Activated T-helper 2 cell treated with anti-CD3 and anti-CD28 coated beads, Interferon-gamma antibody, Interleukin-2, Interleukin-4, amounts not matched to agents 10 μg/mL and 5 μg/mL and 100 μg/mL, durations not matched to agents 14 hours and 24 hours and 36 hours (primary cell): ENCODE data around the gene NUB1. TPM values are rescaled to one million over a fixed set of nuclear protein-coding genes. Genes with fewer than 3 reads are reported as not detected.

Experiments used
- DNase-seq: peaks from one replicate; pipeline ENCODE4 v3.0.0; 2021; ENCODE audit warnings: low spot score
- H3K27ac Mint-ChIP-seq: one replicate; pipeline ENCODE4 v1.8.0; 2021; ENCODE audit warnings: mixed read lengths
- H3K27me3 Mint-ChIP-seq: one replicate; pipeline ENCODE4 v1.8.0; 2021; ENCODE audit warnings: low read depth, mixed read lengths
- H3K36me3 Mint-ChIP-seq: one replicate; pipeline ENCODE4 v1.8.0; 2021; ENCODE audit warnings: low read depth, mixed read lengths
- H3K4me1 Mint-ChIP-seq: one replicate; pipeline ENCODE4 v1.8.0; 2021; ENCODE audit warnings: low read depth, mixed read lengths
- H3K4me3 Mint-ChIP-seq: one replicate; pipeline ENCODE4 v1.8.0; 2021; ENCODE audit warnings: low read depth, mild to moderate bottlenecking, moderate library complexity, mixed read lengths
- H3K9me3 Mint-ChIP-seq: one replicate; pipeline ENCODE4 v1.8.0; 2021; ENCODE audit warnings: mixed read lengths
- intact Hi-C: fragments of 100-400 bp; cut with micrococcal nuclease; formaldehyde crosslinking; loops from one replicate; pipeline ENCODE4 v1.15.1; 2023
- total RNA-seq: library from RNA; stranded (reverse); gene quantifications from 2 replicates; pipeline ENCODE4 v1.2.3, GENCODE V29; 2022

Gene NUB1
- total RNA-seq, 1 donor from 2014 or later = 57.0 TPM

DNA sequence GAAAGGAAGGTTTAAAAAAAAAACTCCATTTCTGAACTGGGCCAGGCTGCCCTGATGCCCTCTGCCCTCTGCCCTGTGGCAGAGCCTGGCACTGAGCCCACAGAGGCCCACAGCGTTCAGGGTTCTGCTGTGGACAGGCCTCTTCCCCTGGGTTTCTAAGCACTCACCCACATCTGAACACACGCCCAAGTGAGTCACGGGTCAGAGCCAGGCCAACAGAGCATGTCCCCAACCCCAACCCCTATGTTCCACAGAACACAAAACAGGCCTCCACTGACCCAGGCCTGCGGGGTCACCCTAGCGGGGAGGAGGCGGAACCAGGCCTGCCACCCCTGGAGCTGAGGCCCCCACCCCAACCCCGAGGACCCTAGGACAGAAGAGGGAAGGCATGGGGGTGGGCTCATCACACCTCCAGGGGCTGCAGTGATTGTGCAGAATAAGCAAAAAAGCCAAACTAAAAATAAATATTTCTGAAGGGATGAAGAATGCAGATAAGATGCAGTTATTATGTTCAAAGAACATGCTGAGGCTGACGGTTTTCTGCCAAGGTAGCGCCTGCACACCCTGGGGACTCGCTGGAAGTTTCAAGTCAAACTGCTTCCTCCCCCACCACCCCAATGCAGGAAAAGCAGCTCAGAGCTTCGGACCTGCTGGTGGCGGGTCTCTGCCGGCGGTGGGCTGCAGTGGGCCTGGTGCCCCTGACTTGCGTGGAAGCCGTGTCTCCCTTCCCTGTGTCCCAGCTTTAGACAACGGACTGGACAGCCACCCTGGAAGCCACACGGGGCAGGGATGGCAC lies 62.8 kb downstream of the NUB1 start:
- H3K27me3 Mint-ChIP-seq = peaks cover 16% of the 10 kb centered on the region
- intact Hi-C loops = no loop called here
- H3K4me3 Mint-ChIP-seq = no peak overlapping the region
- no peak overlapping the region for H3K27ac Mint-ChIP-seq
- no peaks in the 10 kb centered on the region for H3K36me3 Mint-ChIP-seq
- peaks cover 5% of the 10 kb centered on the region for H3K4me1 Mint-ChIP-seq
- DNase-seq = no peak
- H3K9me3 Mint-ChIP-seq = no peaks in the 10 kb centered on the region

DNA sequence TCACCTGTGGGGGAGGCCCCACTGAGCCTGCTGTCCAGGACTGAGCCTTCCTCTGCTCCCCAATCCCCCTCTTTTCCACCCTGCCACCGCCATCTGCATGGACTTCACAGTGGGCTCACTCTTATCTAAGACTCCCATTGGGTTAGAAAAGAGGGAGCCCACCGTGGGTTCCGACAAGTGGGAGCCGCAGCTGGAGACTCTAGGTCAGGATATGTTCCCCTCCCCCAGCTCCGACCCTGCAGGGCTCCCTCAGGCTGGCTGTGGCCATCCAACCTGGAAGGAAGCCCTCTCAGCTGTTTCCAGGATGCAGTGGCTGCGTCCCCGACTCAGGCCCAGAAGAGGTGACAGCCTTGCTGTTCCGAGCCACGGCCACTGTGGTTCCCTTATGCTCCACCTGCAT lies 63.4 kb downstream of the NUB1 start:
- H3K4me1 Mint-ChIP-seq = peaks cover 5% of the 10 kb centered on the region
- intact Hi-C loops = no loop called here

DNA sequence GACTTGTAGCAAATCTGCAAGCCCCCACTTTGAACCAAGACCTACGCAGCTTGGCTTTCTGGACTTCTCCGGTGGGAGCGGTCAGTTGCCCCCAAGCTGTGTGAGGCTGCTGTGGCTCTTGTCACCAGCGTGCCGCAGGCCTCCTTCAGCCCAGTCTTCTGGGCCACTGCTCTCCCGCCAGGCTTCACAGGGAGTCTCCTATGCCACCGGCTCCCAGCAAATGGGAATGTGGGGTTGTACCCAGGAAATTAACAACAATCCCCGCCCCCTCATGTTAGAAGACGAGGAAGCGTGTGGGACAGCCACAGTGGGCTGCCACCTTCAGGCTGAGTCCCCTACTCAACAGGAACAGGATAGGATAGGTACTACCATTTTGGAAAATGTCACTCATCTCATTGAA lies 64.0 kb downstream of the NUB1 start:
- intact Hi-C loops = no loop called here
- no peak for DNase-seq
- Mint-ChIP-seq H3K9me3 (no peaks in the 10 kb centered on the region), H3K4me1 (peaks cover 5% of the 10 kb centered on the region), H3K27ac (no peak overlapping the region), H3K36me3 (no peaks in the 10 kb centered on the region), H3K27me3 (peaks cover 20% of the 10 kb centered on the region), H3K4me3 (no peak overlapping the region)

More for the DNA sequence above, 63.4 kb downstream of the NUB1 start:
- Mint-ChIP-seq H3K4me3 (no peak overlapping the region), H3K27me3 (peaks cover 16% of the 10 kb centered on the region), H3K9me3 (no peaks in the 10 kb centered on the region), H3K36me3 (no peaks in the 10 kb centered on the region), H3K27ac (no peak overlapping the region)
- DNase-seq = no peak

DNA sequence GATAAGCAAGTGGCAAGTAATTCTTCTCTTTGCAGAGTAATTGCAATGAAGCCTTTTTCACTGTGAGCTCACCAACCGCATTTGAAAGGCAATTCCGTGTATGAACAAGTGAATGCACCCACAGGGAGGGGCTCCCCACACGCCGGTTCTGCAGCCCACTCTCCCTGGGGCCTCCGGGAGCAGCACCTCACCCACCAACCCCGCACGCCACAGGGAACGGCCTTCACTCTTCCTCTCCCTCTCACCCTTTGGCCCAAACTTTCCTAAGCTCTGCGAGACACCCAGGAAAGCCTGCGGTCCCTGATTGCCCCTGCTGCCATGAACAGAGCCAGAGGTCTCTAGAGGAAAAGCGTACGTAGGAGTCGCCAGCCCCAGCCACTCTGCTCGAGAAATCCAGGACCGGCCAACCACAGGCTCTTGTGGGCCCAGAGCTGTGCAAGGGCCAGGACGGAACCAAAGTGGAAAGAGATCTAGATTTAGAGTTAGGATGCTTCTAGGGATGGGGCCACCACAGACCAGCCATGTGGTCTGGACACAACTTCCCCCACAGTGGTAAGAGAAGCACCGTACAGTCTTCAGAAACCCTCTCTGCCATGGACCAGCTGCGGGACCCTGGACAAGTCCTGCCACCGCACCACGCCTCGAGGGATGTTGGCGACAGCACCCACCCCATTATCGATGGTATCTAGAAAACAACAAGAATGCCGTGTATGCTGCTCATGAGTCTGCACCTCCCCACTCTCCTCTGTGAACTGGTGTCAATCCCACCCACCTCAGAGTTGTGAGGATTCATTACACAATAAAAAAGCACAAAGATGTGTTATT lies 64.7 kb downstream of the NUB1 start:
- peaks cover 27% of the 10 kb centered on the region for H3K27me3 Mint-ChIP-seq
- H3K9me3 Mint-ChIP-seq = no peaks in the 10 kb centered on the region
- DNase-seq = no peak
- H3K4me1 Mint-ChIP-seq = peaks cover 5% of the 10 kb centered on the region
- no peaks in the 10 kb centered on the region for H3K36me3 Mint-ChIP-seq
- intact Hi-C loops = no loop called here
- H3K27ac Mint-ChIP-seq = no peak overlapping the region
- no peak overlapping the region for H3K4me3 Mint-ChIP-seq

DNA sequence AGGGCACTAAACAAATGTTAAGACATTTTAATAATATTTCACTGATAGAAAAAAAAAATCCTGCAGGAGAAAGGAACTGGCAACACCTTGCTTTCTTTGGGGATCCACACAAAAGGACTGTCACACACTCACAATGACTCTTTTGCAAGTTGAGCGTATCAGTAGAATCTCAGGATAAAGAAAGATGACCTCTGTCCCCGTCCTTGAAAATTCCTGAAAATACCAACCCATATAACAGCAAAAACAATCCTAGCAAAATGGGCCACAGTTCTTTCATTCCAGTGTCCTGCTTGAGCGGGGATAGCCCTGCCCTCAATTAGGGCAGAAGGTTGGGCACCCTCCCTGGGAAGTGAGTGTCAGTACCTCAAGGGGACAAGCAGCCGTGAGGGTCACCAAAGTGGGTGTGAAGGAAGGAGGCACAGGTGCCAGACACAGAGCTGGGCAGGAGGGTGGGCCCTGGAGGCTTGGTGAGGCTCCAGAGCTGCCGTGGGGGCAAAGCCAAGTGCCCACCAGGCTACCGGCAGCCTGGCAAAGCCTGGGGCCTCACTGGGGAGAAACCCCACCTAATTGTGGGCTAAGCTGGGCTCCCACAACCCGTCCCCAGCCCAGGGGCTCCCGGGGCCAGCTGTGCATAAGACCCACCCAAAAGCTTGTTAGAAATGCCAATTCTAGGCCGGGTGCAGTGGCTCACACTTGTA lies 65.4 kb downstream of the NUB1 start:
- Mint-ChIP-seq H3K4me3 (no peak overlapping the region), H3K9me3 (no peaks in the 10 kb centered on the region), H3K4me1 (peaks cover 5% of the 10 kb centered on the region), H3K36me3 (no peaks in the 10 kb centered on the region), H3K27me3 (peaks cover 33% of the 10 kb centered on the region), H3K27ac (no peak overlapping the region)
- intact Hi-C loops = no loop called here
- DNase-seq = no peak

DNA sequence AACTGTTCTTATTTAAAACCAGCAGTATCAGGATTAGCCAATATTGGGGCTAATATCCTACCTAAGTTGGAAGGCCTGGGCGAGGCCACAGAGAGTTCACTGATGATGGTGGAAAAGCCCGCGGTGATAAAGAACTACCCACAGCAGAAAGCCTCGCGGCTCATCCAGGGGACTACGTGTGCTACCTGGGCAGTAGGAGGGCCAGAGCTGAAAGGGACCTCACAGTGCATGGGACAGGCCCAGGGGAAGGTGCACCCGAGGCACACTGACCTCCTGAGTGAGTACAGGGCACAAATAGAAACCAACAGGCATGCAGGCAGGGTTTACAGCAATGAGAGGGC lies 66.9 kb downstream of the NUB1 start:
- Mint-ChIP-seq H3K4me3 (peak overlapping the region; percentile 39), H3K27me3 (peaks cover 46% of the 10 kb centered on the region), H3K36me3 (no peaks in the 10 kb centered on the region), H3K9me3 (no peaks in the 10 kb centered on the region), H3K4me1 (peaks cover 9% of the 10 kb centered on the region), H3K27ac (no peak overlapping the region)
- no peak for DNase-seq
- intact Hi-C loops = no loop called here

DNA sequence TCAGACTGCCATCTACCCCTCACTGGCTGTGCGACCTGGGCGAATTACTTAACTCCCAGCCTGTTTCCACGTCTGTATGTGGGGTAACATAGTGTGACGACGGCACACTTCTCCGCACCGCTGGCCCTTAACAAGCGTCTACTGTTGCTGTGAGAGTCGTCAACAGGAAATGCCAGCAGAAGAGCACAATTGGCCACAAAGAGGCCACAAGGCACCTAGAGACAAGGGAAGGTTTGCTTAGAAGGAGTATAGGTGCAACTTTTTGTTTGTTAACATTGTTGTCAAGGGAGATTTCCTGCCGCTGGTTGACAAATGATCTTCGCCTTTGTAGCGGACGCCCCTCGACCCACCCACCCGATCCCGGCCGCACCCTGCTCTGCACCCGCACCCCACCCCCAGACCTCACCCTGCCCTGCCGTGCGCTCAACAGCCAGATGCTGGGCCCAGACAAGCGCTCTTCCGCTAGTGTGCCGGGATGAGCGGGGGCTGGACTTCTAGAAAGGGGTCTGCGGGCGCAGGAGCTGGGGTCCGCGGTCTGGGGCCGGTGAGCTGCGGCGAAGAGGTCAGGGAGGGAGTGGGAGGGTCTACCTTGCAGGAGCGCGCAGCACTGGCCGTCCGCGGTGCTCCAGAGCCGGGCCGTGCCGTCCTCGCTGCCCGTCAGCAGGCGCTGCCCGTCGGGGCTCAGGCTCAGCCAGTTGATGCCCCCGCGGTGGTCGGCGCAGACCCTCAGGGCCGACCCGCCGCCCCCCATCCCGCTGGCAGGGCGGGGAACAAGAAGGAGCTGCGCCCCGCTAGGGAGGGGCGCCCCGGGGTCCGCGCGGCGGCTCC lies 67.4 kb downstream of the NUB1 start:
- Mint-ChIP-seq H3K36me3 (no peaks in the 10 kb centered on the region), H3K4me1 (peaks cover 13% of the 10 kb centered on the region), H3K9me3 (no peaks in the 10 kb centered on the region), H3K27ac (no peak overlapping the region), H3K4me3 (peak overlapping the region; percentile 39), H3K27me3 (peaks cover 47% of the 10 kb centered on the region)
- intact Hi-C loops = no loop called here
- DNase-seq = peak; percentile 21

DNA sequence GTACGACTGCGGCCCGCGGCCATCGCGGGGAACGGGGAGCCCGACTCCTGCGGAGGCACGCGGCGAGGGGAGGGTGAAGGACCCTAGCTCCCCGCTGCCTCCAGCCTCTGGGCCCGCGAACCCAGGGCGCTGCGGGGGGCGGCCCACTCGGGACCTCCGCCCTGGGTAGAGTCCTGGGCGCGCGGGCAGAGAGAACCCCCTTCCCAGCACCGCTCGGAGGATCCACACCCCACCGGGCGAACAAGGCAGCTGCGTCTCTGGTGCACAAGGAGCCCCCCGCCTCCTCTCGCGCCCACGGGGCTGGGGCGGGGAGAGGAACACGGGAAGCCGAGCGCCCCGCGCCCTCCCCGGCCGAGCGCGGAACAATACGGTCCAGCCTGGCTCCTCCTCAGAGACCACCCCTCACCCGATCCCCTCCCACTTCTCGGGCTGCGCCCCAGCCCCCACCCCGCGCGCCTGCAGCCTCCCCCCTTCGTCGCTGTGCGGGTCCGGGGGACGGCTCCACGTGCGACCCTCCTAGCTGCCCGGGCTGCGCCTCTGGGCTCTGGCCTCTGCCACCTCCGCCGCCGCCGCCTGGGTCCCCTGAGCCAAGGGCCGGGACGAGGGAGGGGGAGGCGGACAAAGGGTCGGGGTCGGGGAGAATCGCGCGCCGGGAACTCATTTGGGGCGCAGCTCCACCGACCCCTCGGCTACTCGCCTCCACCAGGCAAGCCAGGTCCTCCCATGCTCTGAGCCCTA lies 68.2 kb downstream of the NUB1 start, which contains the start of gene WDR86:
WDR86 (minus strand) TSS at position 372 of the 738 bp plus-strand sequence. CDS start 449 bp downstream, outside the sequence.
- no peak for DNase-seq
- intact Hi-C loops = loop anchor here (5.0 kb wide), 1 partner anchor 43 kb away; no protein-coding TSS in a partner anchor
- H3K27me3 Mint-ChIP-seq = peaks cover 52% of the 10 kb centered on the region
- no peaks in the 10 kb centered on the region for H3K36me3 Mint-ChIP-seq
- no peaks in the 10 kb centered on the region for H3K9me3 Mint-ChIP-seq
- H3K4me1 Mint-ChIP-seq = peaks cover 18% of the 10 kb centered on the region
- H3K27ac Mint-ChIP-seq = no peak within 1 kb of the TSS
- H3K4me3 Mint-ChIP-seq = peak within 1 kb of the TSS; percentile 39

DNA sequence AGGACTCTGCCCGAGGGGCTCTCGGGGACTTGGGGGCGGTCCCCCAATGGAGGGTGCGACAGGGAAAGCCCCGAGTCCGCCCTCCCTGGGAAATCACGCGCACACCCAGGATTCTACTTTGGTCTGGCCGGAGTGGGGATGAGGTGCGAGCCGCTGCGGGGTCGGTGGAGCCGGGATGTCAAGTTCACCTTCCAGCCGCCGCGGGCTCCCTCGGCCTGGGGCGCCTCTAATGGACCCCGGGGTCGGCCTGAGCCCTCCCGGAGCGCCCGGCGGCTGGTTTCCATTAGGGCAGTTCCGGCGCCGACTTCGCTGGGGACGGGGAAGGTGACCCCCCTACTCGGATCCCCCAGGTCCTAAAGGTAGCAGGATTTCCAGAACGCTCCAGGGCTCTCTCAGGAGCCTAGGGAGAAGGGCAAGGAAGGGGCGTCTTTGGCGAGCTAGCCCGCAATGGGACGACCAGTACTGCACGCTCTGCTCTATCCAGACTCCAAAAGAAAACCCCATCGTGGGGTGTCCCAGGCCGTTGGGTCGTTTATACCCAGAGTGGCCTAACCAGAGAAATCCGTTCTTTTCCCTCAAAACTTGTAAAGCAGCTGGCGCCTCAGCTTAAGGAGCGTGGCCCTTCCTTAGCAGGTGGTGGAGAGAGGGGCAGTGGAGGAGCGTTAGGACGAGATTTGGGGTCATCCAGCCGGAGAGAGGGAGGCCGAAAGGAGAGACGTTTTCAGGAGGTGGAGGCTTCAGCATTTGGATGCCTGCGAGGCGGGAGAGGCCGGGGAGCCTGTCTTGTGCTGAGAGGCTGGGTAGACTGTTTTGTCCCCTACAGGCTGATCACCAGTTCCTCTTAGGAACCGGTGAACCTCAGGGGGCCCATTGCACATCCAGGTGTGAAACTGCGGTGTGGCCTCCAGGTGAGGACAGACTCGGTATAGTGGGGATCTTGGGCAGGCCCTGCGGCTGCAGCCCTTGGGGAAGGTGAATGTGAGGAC lies 69.1 kb downstream of the NUB1 start:
- H3K4me3 Mint-ChIP-seq = no peak overlapping the region
- DNase-seq = no peak
- no peak overlapping the region for H3K27ac Mint-ChIP-seq
- intact Hi-C loops = loop anchor here (5.0 kb wide), 1 partner anchor 43 kb away; no protein-coding TSS in a partner anchor
- H3K4me1 Mint-ChIP-seq = peaks cover 18% of the 10 kb centered on the region
- H3K27me3 Mint-ChIP-seq = peaks cover 52% of the 10 kb centered on the region
- H3K9me3 Mint-ChIP-seq = no peaks in the 10 kb centered on the region
- no peaks in the 10 kb centered on the region for H3K36me3 Mint-ChIP-seq

DNA sequence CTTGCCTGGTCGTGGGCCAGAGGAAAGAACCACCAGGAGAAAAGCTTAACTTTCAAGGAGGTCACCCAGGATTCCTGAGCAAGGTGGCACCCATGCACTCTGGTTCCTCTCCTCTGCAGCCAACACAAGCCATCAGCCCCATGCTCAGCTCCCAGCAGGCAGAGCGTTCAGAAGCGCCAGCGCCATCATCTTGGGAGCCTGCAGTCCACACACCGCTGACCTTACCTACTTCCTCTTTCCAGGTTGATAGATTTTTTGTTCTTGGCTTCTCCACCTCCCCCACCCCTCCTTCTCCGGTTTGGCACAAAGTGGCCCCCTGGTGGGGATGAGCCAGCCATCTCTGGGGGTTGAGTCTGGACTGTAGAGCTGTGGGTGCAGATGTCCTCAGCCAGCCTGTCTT lies 69.9 kb downstream of the NUB1 start:
- Mint-ChIP-seq H3K27ac (no peak overlapping the region), H3K27me3 (peaks cover 52% of the 10 kb centered on the region)

DNA sequence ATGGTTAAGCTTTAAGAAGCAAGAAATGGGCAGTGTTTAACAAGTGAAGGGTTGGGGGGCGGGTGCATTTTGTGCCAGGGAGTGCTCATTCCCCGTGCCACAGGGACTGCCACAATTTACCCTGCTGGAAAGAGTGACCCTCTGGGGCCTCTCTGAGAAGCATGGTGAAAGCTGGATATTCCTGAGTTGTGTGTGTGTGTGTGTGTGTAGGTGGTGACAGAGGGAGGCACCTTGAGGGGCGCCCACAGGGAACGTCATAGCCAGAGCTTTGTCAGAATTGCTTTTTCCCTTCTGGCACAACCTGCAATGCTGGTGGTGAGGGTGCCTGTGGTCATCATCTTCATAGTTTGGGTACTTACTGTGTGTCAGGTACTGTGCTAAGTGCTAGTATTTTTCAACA lies 70.7 kb downstream of the NUB1 start:
- no peak for DNase-seq
- intact Hi-C loops = loop anchor here (5.0 kb wide), 1 partner anchor 45 kb away; no protein-coding TSS in a partner anchor
- peaks cover 18% of the 10 kb centered on the region for H3K4me1 Mint-ChIP-seq
- no peak overlapping the region for H3K27ac Mint-ChIP-seq
- peaks cover 52% of the 10 kb centered on the region for H3K27me3 Mint-ChIP-seq
- H3K36me3 Mint-ChIP-seq = no peaks in the 10 kb centered on the region
- H3K9me3 Mint-ChIP-seq = no peaks in the 10 kb centered on the region
- H3K4me3 Mint-ChIP-seq = no peak overlapping the region

More for the DNA sequence above, 69.9 kb downstream of the NUB1 start:
- H3K4me3 Mint-ChIP-seq = no peak overlapping the region
- intact Hi-C loops = loop anchor here (5.0 kb wide), 1 partner anchor 44 kb away; no protein-coding TSS in a partner anchor
- peaks cover 18% of the 10 kb centered on the region for H3K4me1 Mint-ChIP-seq
- no peaks in the 10 kb centered on the region for H3K9me3 Mint-ChIP-seq
- H3K36me3 Mint-ChIP-seq = no peaks in the 10 kb centered on the region
- no peak for DNase-seq
